ENCODE data around the gene KIAA1614. TPM values are rescaled to one million over a fixed set of nuclear protein-coding genes. Genes with fewer than 3 reads are reported as not detected.

KIAA1614 gene
- total RNA-seq, 1 experiment from 2014 or later, result 3.3 TPM

GRCh38 chr1:180982422-180982821 is 69.7 kb downstream of the KIAA1614 start (continued):
- TF ChIP-seq NFE2L1 (CRISPR knock-in tag; IDR thresholded peaks at IDR 0.05) (no peak), ETV6 (CRISPR knock-in tag; IDR thresholded peaks at IDR 0.05) (no peak), GRHL2 (CRISPR knock-in tag; IDR thresholded peaks at IDR 0.05; ENCODE audit: insufficient replicate concordance, severe bottlenecking) (no peak), TEAD1 (CRISPR knock-in tag; IDR thresholded peaks at IDR 0.05) (no peak), TP53 (CRISPR knock-in tag; IDR thresholded peaks at IDR 0.05) (no peak)

- Mint-ChIP-seq H3K27ac (peak overlapping the region; percentile 50; the same call in 1 of the 2 replicates), H3K36me3 (peaks cover 80% of the 10 kb centered on the region), H3K4me3 (no peak overlapping the region), H3K27me3 (ENCODE audit: low read depth) (no peaks in the 10 kb centered on the region), H3K4me1 (no peaks in the 10 kb centered on the region), H3K9me3 (no peaks in the 10 kb centered on the region)
- no peak for ATAC-seq
- TF ChIP-seq ZNF317 (CRISPR knock-in tag; IDR thresholded peaks at IDR 0.05; ENCODE audit: borderline replicate concordance, low read depth), result no peak
- no peak for DNase-seq (ENCODE audit: low spot score)
- POLR2A ChIA-PET, result no interaction called here
- CTCF ChIA-PET, result no interaction called here
Observed at GRCh38 chr1:180988253-180988752, 75.6 kb downstream of the KIAA1614 start.

- no peak overlapping the region for H3K4me3 Mint-ChIP-seq
- peak overlapping the region; percentile 85 for H3K27ac Mint-ChIP-seq
- no peaks in the 10 kb centered on the region for H3K4me1 Mint-ChIP-seq
- H3K27me3 Mint-ChIP-seq (ENCODE audit: low read depth), result no peaks in the 10 kb centered on the region
- CTCF ChIA-PET, result no interaction called here
- TF ChIP-seq, protein P1, sequence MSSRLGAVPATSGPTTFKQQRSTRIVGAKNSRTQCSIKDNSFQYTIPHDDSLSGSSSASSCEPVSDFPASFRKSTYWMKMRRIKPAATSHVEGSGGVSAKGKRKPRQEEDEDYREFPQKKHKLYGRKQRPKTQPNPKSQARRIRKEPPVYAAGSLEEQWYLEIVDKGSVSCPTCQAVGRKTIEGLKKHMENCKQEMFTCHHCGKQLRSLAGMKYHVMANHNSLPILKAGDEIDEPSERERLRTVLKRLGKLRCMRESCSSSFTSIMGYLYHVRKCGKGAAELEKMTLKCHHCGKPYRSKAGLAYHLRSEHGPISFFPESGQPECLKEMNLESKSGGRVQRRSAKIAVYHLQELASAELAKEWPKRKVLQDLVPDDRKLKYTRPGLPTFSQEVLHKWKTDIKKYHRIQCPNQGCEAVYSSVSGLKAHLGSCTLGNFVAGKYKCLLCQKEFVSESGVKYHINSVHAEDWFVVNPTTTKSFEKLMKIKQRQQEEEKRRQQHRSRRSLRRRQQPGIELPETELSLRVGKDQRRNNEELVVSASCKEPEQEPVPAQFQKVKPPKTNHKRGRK (CRISPR knock-in tag; IDR thresholded peaks at IDR 0.05; ENCODE audit: borderline replicate concordance), result no peak
- TF ChIP-seq, protein P2, sequence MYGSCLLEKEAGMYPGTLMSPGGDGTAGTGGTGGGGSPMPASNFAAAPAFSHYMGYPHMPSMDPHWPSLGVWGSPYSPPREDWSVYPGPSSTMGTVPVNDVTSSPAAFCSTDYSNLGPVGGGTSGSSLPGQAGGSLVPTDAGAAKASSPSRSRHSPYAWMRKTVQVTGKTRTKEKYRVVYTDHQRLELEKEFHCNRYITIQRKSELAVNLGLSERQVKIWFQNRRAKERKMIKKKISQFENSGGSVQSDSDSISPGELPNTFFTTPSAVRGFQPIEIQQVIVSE (CRISPR knock-in tag; IDR thresholded peaks at IDR 0.05; ENCODE audit: borderline replicate concordance), result no peak
- no peak for TF ChIP-seq GRHL2 (CRISPR knock-in tag; IDR thresholded peaks at IDR 0.05; ENCODE audit: insufficient replicate concordance, severe bottlenecking)
- DNase-seq (ENCODE audit: low spot score), result no peak
- POLR2A ChIA-PET, result no interaction called here
- H3K9me3 Mint-ChIP-seq, result no peaks in the 10 kb centered on the region
- peaks cover 43% of the 10 kb centered on the region for H3K36me3 Mint-ChIP-seq
- no peak for ATAC-seq
Observed at GRCh38 chr1:180994262-180994661, 81.6 kb downstream of the KIAA1614 start.

- Mint-ChIP-seq H3K36me3 (peaks cover 29% of the 10 kb centered on the region), H3K27me3 (ENCODE audit: low read depth) (no peaks in the 10 kb centered on the region), H3K27ac (no peak overlapping the region), H3K4me3 (no peak overlapping the region), H3K9me3 (no peaks in the 10 kb centered on the region), H3K4me1 (no peaks in the 10 kb centered on the region)
- DNase-seq (ENCODE audit: low spot score) (no peak), ATAC-seq (no peak)
- TF ChIP-seq HMGA2 (CRISPR knock-in tag; IDR thresholded peaks at IDR 0.05), result no peak
- ChIA-PET POLR2A (no interaction called here), CTCF (no interaction called here)
Observed at GRCh38 chr1:180997843-180998504, 85.3 kb downstream of the KIAA1614 start.

Other genes starting within 250 kb of the KIAA1614 start
- 30.2 to 32.3 TPM (median 30.5 TPM) in 3 replicates for gene STX6, start 110.0 kb downstream of the KIAA1614 start, total RNA-seq (2021)
- gene MR1, start 121.1 kb downstream of the KIAA1614 start, total RNA-seq (2021), result 0.28 to 0.64 TPM (median 0.30 TPM) in 3 replicates
- 14.2 to 18.2 TPM (median 14.3 TPM) in 3 replicates for gene IER5, start 175.8 kb downstream of the KIAA1614 start, total RNA-seq (2021)